ENCODE measurements around the gene CERS6.

Gene CERS6

DNA sequence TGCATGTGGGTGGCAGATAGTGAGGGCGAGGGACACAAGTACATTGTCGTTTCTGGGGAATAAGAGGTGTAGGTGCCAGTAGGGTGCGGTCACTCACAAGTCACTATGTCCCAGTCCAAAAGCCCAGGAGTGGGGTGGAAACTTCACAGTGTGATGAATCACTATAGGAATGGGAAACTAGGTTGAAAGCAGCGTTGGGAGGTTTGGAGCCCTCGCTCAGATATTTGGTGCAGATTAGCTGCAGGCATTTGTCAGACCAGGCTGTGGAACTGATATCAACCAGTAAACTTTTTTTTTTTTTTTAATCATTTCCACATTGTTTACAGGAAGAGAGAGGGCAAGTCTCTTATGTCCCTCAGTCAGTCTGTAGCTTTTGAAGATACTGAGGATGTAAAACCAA, 121.8 kb downstream of the CERS6 start:
- H3K4me3 ChIP-seq (ENCODE audit: low read depth, low read length) = no peak overlapping the region
- DNase-seq (ENCODE audit: low read depth) = no peak
- TF ChIP-seq, protein P1, sequence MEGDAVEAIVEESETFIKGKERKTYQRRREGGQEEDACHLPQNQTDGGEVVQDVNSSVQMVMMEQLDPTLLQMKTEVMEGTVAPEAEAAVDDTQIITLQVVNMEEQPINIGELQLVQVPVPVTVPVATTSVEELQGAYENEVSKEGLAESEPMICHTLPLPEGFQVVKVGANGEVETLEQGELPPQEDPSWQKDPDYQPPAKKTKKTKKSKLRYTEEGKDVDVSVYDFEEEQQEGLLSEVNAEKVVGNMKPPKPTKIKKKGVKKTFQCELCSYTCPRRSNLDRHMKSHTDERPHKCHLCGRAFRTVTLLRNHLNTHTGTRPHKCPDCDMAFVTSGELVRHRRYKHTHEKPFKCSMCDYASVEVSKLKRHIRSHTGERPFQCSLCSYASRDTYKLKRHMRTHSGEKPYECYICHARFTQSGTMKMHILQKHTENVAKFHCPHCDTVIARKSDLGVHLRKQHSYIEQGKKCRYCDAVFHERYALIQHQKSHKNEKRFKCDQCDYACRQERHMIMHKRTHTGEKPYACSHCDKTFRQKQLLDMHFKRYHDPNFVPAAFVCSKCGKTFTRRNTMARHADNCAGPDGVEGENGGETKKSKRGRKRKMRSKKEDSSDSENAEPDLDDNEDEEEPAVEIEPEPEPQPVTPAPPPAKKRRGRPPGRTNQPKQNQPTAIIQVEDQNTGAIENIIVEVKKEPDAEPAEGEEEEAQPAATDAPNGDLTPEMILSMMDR (IDR thresholded peaks at IDR 0.05; ENCODE audit: control insufficient read depth, extremely low read depth, insufficient read depth) = no peak

DNA sequence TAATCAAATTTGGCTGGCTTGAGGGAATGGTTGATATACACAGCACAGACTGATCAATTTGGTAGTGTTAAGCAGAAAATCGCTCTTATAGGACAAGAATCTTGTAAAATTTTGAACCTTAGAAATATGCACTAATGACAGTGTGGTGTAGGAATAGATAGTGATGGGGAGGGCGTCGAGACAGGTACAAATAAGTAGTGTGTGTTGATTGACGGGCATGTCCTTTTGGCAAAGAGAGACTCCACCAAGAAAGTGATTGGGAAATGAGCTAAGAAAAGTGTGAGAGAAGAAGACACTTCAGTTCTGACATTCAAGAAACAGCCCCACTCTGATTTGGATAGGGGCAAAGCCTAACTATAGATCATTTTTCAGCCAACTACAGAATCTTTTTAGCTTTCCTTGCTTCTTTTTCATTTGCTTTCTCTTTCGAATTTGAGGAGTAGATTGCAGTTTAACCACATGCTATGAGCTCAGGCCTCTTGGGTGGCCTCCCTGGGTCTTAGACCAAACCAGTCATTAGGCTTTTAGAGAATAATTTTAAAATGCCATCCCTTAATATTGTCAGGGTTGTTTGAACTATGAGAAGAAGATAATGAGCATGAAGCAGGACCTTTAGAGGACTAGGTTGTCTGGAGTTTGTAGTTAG, 127.1 kb downstream of the CERS6 start:
- no peak for DNase-seq (ENCODE audit: low read depth)
- H3K4me3 ChIP-seq (ENCODE audit: low read depth, low read length) = no peak overlapping the region

DNA sequence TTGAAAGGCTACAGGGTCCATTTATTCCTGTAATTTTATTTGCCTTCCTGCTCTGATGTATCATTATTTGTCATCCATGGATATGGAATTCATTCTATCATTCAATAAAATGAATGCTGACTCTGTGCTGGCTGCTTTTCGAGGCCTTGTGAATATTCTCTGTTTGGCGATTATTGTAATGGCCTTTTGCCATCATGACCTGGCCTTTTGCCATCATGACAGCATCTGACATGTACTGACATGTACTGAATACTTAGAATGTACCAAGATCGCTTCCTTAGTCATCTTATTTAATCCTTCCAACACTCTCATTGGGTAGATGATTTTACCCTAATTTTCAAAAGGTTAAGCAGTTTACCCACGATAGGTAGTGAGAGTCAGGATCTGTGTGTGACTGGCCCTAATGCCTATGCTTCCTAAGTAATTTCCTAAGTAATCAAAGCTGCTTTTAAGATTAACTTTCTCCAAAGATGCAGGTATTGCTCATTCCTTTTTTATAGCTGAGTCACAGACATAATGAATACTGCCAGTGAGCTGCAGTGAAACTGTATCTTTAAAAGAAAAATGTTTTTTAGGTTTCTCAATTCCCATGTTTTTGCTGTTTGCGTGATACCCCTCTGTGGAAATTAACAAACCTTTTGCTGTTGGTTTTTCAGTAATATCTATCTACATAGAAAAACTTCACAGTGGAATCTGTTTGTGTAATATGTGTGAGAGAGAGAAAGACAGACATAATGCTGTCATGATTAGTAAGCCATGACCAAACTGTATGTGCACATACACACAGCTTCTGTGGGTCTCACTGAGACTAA, 127.8 kb downstream of the CERS6 start:
- peak; percentile 69 for DNase-seq (ENCODE audit: low read depth)
- TF ChIP-seq, protein P1 (IDR thresholded peaks at IDR 0.05; ENCODE audit: control insufficient read depth, extremely low read depth, insufficient read depth) = no peak

More for the DNA sequence above, 127.1 kb downstream of the CERS6 start:
- TF ChIP-seq, protein P1 (IDR thresholded peaks at IDR 0.05; ENCODE audit: control insufficient read depth, extremely low read depth, insufficient read depth) = no peak

DNA sequence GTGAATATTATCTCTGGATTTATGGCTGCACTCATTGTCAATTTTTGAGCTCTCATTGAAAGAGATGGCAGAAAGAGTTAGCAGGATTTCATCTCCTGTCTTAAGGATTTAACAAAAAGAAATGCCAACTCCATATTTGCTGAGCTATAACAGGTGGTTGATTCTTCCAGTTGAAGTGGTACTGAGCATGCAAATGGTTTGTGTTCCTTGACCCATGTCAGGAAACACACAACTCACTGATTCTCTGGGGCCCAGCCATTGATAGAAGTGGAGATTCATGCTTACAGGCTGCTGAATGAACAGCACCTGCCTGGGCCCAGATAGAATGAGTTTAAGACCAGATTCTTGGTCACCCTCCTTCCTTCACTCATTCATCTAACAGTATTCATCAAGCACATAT, 128.8 kb downstream of the CERS6 start:
- TF ChIP-seq, protein P1 (IDR thresholded peaks at IDR 0.05; ENCODE audit: control insufficient read depth, extremely low read depth, insufficient read depth) = no peak
- H3K4me3 ChIP-seq (ENCODE audit: low read depth, low read length) = no peak overlapping the region
- no peak for DNase-seq (ENCODE audit: low read depth)

More for the DNA sequence above, 127.8 kb downstream of the CERS6 start:
- H3K4me3 ChIP-seq (ENCODE audit: low read depth, low read length) = no peak overlapping the region

DNA sequence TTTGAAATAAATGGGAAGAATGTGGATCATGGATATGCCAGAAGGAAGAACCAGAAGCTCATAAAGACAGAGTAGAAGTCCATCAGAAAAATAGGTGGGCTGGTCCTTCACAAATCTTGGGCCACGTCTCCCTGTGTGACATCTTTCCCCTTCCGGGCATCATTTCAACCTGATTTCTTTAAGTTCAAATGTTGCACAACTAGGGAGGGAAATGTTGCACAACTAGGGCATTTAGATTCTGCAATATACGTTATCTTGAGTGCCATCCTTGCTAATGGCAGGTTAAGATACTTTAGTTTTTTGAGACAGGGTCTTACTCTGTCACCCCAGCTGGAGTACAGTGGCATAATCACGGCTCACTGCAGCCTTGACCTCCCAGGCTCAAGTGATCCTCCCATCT, 129.6 kb downstream of the CERS6 start:
- H3K4me3 ChIP-seq (ENCODE audit: low read depth, low read length) = no peak overlapping the region
- TF ChIP-seq, protein P1 (IDR thresholded peaks at IDR 0.05; ENCODE audit: control insufficient read depth, extremely low read depth, insufficient read depth) = no peak
- DNase-seq (ENCODE audit: low read depth) = no peak

DNA sequence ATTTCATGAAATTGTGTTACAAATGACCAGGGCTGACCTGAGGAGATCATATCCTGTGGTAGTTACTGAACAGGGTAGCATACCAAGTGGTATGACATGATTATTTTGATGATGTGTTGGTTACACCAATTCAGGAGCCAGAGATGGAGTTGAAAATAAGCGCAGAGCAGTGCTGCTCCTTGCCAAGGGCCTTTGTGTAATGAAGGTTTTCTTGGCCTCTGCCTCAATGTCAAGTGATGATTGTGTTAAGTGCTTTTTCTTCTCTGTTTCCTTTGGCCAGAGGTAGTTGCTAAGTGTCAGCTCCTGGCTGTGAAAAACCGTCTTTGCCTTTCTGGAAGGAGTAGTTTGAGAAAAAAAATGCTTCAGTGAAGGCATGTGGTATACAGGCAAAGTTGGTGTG, 131.2 kb downstream of the CERS6 start:
- TF ChIP-seq, protein P1 (IDR thresholded peaks at IDR 0.05; ENCODE audit: control insufficient read depth, extremely low read depth, insufficient read depth) = no peak
- no peak overlapping the region for H3K4me3 ChIP-seq (ENCODE audit: low read depth, low read length)
- DNase-seq (ENCODE audit: low read depth) = no peak
